Ecto neural progenitor cell (in vitro differentiated cells): Measurements from ENCODE around the gene PSMD13.
A peak's percentile ranks its signal among the peaks of the same experiment; 100 is the strongest.
"Not testable (repeated sequence)": the region's sequence is repeated elsewhere in the genome, so short reads cannot be mapped to it uniquely, and the experiment has no call there.

Experiments used
- DNase-seq: peaks from one replicate; pipeline ENCODE4 v3.0.0-alpha.2; 2018; ENCODE audit warnings: low spot score

Gene PSMD13

DNA sequence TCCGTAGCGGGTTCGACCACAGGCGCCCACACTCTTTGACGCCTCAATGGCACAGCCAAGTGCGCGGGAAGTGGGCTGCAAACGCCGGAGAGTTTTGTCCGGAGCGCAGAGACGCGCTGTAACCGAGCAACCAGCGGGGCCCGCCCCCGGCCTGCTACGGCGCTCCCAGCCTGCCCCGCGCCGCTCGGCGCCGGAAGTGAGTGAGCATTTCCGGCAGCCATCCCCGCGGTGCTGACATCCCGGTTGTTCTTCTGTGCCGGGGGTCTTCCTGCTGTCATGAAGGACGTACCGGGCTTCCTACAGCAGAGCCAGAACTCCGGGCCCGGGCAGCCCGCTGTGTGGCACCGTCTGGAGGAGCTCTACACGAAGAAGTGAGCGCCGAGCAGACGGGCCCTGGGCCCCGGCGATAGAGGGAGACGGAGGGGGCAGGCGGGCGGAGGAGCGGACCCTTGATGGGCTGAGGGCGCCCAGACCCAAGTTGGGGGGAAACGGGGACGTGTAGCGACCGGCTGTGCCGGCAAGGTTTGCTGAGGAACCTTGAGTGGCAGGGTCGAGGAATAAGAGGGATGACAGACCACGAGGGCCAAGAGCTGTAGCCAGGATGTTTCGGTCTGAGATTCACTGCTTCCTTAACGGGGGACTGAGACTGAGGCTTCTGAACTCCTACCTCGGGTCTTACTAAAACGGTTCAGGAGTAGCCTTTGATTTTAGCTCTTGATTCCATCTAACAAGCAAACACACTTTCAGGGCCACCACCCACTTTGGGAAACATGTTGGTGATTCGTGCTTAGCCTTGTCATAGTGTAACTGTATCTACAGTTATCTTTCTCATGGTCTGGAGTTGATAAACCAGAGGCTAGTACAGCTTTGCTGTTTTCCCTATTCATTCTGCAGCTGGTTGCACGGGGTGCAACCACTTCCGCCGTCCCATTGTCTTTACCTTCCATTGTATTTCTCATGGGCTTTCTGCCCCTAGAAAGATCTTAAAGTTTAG, at the start of gene PSMD13:
PSMD13 (plus strand) TSS at position 203 of the 994 bp plus-strand sequence; CDS start at position 277, 74 bp downstream.
- DNase-seq, result peak; percentile 90

DNA sequence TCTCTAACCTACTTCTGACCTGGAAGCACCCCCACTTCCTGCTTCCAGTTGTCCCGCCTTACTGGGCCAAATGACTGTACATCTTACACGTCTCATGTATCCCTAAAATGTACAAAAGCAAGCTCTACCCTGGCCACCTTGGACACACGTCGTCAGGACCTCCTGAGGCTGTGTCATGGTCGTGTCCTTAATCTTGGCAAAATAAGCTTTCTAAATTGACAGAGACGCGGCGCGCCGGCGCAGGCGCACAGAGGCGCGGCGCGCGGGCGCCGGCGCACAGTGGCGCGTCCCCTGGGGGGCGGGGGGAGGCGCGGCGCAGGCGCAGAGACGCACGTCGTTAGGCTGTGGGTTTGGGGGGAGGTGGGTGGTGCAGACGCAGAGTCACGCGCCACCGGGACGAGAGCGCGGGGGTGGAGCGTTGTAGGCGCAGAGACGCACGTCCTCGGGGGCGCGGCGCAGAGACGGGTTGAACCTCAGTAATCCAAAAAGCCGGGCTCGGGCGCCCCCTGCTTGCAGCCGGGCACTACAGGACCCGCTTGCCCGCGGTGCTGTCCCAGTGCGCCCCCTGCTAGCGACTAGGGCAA, 47.5 kb upstream of the PSMD13 start:
- not testable (repeated sequence) for DNase-seq

DNA sequence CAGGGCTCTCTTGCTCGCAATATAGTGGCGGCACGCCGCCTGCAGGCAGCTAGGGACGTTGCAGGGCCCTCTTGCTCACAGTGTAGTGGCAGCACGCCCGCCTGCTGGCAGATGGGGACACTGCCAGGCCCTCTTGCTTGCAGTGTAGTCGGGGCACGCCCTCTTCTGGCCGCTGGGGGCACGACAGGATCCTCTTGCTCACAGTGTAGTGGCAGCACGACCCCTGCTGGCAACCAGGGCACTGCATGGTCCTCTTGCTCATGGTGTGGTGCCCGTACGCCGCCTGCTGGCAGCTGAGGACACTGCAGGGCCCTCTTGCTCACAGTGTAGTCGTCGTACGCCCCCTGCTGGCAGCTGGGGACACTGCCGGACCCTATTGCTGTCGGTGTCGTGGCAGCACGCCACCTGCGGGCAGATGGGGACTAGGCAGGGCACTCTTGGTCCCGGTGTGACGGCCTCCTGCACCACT, 46.9 kb upstream of the PSMD13 start:
- DNase-seq, result not testable (repeated sequence)

DNA sequence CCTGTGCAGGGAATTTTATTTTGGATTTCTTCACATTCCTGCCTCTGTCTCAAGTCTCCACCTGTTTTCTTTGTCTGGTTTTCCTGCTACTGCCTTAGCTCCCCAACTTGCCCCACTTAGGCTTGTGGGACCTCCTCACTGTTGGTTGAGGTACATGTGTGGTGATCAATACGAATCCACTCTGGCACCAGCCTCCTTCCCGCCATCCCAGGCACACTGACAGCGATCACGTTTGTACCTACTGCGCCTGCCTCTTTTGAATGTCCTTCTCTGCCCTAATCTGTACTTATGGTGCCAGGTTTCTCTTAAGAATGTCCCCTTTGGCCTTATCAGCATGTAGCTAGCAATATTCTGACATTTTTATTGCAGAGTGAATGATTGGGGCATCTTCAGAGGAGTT, 46.2 kb upstream of the PSMD13 start:
- not testable (repeated sequence) for DNase-seq

DNA sequence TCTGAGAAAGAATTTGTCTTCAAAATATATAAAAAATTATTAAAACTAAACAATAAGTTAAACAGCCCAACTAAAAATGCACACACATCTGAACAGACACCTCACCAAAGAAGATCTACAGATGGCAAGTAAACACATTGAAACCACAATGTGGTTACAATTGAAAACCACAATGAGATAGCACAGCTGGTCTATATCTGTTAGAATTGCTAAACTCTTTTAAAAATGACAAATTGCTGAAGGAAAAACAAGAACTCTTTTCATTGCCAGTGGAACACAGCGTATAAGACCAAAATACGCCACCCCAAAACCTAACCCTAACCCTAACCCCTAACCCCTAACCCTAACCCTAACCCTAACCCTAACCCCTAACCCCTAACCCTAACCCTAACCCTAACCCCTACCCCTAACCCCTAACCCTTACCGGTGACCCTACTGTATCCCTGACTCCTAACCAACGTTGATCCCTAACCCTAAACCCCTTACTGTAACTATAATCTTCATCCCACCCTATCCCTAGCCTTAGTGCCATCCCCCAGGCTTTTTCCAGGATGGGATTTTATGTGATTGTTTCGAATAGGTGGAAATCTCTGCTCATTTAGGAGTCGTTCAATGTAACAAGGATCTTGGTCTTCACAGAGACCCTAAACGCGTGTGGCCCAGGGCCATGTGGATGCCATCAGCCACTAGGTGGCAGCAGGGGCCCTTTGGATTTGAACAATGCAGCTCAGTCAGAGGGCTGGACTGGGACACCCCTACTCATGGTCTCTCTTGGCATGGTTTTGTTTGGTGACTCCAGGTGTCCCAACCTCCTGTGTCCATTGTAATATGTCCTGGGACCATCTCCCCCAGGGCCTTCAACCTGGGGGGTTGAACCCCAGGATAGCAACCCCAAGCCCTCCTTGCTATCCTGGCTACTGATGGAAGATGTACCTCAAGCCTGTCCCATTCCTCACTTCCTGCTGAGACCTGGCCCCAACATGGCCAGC, 45.0 kb upstream of the PSMD13 start:
- DNase-seq, result not testable (repeated sequence)

DNA sequence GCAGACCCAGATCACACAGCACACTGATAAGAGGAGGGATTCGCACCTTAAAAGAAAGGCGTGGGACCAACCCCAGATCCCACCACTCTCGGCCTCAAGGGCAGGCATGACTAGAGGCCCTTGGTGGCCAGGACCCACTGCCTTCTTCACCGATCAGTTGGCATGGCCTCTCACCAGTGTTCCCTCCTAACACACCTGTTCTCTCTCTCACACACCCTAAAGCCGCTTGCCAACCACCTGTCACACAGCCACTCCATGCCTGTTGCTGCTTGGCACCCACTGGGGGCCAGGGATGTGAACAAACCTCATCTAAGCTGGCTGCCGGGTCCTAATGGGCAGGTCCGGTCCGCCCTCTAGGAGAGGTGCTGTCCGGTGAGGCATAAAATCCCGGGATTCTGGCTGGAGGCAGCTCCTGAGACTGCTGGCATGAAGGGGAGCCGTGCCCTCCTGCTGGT, 44.1 kb upstream of the PSMD13 start, which contains the start of gene SCGB1C1:
SCGB1C1 (plus strand) TSS at position 405 of the 455 bp plus-strand sequence; CDS start at position 427, 22 bp downstream.
- not testable (repeated sequence) for DNase-seq

DNA sequence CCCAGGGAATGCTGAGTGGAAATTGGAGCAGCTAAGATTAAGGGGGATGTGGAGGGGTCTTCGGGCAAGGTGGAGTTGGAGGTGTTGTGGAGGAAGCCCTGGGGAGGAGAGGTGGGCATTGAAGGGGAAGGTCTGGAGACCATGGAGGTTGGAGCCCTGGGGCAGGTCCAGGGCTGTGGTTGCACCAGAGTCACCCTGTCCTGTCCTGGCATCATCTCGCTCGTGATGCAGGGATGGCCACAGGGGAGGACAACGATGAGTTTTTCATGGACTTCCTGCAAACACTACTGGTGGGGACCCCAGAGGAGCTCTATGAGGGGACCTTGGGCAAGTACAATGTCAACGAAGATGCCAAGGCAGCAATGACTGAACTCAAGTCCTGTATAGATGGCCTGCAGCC, 43.3 kb upstream of the PSMD13 start:
- not testable (repeated sequence) for DNase-seq

DNA sequence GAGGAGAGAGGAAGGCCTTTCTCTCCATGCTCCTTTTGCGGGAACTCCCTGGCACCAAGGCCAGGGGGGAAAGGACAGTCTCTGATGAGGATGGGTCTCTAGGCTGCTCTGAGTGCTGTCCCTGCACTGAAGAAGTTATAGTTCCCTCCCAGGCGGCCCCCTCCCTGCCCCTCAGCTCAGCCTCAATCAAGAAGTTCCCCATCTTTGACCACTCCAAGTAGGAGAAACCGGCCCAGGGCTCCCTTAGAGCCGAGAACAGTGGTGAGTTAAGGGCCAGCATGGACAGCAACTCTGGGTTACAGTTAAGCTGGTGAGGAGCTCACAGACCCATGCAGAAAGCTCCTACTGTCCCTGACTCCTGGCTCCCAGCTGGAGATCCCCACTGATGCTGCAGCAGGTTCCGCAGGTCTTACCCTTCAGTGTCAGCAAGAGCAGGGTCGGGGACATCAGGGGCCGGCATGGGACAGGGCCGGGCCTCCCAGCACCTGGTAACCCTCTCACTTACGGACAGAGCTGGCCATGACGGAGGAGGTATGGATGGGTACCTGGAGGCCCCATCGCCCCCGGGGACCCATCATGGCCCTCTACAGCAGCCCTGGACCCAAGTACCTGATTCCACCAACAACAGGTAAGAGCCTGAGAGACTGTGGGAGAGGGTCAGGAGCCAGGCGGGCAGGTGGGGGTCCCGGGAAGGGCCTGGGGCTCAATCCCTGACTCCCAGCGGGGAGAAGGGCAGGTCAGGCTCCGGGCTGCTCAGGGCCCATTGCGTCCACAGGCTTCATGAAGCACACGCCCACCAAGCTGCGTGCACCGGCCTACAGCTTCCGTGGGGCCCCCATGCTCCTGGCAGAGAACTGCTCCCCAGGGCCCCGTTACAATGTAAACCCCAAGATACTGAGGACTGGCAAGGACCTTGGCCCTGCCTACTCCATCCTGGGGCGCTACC, 39.7 kb upstream of the PSMD13 start:
- DNase-seq, result no peak

DNA sequence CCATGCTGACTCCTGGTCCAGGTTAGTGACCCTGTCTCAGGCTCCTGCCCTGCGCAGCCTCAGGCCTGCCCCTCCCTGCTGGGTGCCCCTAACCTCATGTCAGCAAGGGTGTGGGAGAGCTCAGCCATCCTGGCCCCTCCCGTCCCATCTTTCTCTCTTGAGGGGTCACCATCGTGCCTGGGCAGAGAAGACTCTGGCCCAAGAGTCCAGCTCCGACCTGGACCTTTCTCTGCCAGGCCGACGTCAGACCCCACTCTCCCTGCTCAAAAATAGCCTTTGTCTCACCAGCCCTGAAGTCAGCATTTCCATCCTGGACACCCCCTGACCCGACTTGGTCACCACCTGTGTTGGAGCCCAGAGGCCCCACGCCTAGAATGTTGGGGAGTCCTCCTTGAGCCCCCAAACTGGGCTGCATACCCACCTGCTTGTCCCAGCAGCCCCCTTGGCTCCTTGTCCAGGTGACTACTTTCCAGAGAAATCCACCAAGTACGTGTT, 39.0 kb upstream of the PSMD13 start:
- no peak for DNase-seq

DNA sequence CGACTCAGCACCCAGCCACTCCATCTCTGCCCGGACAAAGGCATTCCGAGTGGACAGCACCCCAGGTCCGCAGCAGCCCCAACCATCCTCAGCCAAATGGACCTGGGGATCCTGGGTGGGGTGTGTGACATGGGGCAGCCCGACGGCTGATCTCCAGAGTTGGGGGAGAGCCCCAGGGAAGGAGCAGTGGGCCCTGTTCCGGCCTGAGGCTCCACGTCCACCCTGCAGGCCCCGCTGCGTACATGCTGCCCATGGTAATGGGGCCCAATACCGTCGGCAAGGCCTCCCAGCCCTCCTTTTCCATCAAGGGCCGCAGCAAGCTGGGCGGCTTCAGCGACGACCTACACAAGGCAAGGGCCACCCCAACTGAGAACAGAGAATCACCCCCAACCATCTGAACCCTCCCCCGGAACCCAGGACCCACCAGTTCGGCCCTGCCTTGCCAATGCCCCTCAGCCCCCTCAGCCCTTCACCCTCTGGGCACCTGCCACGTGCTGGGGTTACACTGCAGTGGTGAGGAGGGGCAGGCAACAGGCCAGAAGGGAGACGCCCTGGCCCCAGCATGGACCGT, 38.5 kb upstream of the PSMD13 start:
- DNase-seq, result no peak

DNA sequence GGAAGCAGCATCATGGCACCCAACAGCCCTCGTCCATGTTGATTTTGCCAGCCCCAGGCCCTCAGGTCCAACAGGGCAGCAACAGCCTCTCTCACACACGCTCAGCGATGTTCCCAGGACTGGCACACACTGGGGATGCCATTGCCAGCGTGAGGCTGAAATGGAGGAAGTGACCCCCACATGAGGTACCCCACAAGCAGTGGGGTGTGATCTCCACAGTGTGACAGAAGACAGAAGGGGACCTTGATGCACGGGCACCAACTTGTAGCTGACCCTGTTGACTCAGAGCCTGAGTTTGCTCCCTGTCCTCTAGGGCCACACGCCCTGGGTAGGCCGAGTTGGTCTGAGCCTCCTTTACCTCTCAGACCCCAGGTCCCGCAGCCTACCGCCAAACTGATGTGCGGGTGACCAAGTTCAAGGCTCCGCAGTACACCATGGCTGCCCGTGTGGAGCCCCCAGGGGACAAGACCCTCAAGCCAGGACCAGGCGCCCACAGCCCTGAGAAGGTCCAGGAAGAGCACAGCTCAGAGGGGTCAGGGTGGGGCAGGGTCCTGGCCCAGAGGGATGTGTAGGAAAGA, 37.7 kb upstream of the PSMD13 start:
- DNase-seq, result no peak

DNA sequence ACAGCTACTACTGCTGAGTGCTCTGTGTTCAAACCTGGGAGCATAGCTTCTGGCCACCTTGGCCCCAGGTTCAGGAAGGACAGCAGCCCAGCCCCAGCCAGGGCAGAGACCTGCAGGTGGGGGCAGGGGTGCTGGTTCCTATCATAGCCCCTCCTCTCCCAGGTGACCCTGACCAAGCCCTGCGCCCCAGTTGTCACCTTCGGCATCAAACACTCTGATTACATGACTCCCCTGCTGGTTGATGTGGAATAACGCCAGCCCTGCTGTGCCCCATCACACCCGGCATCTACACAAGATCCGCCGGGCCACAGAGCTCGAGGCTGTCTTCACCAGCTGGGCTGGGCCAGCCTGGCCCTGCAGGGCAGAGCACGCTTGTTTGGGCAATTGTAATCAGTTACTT, 37.0 kb upstream of the PSMD13 start:
- DNase-seq, result no peak

DNA sequence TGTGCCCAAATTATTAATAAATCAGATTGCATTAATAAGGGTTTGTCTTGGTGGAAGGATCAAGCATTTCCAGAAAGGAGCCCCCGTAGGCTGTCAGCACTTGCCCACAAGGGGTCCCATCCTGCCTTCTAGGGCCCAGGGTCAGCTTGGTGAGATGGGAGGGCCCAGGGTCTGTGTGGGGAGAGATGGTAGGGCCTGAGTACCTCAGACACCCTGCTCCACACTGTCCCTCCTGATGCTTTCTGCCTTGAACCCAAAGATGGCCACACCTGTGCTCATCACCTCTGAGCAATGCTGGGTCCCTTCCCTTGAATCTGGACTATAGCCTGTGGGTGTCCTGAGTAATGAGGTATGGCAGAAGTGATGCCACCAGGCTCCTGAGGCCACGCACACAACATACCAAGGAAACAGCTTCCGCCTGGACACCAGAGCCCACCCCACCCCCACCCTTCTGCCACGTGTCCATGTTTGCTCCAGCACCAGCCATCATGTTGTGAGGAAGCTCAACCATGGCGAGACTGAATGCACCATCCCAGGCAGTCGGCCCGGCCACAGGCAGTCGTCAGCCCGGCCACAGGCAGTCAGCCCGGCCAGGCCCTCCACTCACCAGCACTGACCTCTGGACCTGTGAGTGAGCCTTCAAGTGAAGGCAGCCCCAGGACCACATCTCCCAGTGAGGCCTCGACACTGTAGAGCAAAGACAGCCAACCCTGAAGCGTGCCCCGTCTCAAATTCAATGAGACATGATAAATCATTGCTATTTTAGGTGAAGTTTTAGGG, 36.4 kb upstream of the PSMD13 start:
- DNase-seq, result no peak

DNA sequence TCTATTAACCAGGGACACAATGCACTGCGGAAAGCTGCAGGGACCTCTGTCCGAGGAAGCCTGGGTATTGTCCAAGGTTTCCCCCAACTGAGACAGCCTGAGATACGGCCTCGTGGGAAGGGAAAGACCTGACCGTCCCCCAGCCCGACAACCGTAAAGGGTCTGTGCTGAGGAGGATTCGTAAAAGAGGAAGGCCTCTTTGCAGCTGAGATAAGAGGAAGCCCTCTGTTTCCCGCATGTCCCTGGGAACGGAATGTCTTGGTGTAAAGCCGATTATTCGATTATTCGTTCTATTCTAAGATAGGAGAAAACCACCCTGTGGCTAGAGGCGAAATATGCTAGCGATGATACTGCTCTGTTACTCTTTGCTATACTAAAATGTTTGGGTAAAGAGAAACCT, 34.8 kb upstream of the PSMD13 start:
- DNase-seq, result no peak

DNA sequence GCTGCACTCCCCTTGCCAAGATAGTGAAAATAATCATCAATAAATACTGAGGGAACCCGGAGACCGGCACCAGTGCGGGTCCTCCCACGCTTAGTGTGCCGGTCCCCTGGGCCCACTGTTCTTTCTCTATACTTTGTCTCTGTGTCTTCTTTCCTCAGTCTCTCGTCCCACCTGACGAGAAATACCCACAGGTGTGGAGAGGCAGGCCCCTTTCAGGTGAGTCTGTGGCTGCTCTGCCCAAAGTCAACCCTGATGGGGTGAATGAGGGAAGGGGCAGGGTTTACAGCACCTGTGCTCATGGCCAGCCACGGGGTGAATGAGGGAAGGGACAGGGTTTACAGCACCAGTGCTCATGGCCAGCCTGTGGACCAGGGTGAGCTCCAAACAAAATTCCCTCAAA, 34.3 kb upstream of the PSMD13 start:
- no peak for DNase-seq

DNA sequence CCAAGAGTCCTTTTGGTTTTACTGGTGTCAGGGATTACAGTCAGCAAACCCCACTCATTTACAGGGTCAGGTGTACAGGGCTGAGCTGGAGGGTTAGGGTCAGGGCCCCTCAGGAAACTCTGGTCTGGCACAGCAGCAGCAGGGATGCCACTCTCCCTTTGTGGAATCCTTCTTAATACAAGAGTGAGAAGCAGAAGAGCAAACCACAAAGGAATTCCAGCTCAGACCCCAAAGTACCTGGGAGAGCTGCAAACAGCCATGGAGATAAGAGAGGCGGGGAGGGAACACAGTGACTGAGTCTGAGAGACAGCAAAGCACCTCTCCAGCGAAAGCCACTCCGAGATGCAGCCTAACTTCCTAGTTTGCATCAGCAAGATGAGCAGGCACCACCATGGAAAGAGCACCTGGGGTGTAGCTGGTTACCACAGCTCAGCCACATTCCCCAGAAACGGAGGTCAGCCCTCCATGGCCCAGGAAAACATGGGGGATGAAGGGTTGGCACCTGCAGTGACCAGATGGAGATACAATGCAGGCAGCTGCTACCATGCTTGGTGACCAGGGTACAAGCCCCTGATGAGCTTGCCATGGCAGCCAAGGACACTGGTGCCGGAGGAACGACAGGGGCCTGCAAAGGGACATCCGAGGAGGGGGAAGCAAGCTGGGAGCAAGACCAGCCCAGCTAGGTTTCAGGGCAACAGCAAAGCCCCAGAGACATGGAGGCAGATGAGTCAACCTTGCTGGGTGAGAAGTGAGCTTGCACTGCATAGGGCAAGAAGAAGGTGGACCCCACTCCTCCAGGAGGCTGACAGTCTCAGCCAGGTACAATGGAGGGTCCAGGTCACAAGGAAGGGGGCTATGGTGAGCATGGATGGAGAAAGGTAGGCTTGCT, 33.5 kb upstream of the PSMD13 start:
- DNase-seq, result no peak

DNA sequence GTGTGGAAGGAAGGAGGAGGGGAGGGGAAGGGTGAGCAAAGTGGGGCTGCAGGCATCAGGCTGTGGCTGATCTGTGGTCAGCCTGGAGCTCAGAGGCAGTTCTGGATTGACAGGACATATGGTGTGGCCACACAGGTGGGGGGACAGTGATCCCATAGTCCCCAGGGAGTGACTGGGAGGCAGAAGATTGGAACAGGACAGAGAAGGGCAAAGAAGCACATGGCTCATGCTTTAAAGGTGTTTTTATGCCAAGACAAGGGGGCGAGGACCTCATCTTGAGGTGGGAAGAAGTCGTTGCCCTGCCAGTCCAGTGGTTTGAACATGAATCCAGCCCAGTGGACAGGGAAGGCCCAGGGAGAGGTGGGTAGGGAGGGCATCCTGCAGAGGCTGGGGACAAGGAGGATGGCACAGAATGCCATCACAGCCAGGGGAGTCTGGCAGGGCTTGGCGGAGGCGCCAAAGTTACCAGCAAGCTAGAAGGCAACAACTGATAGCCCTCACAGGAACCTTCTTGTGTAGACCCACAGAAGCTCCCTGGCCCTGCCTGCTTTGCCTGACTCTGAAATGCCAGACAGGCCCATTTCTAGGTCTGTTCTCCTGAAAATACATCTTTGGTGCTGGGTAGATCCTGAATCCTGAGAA, 32.7 kb upstream of the PSMD13 start:
- no peak for DNase-seq
